T-helper 2 cell treated with Interferon-gamma antibody and Interleukin-4, amounts not matched to agents 100 ng/mL and 5 ng/mL, for 36 hours (primary cell): ENCODE results near the gene HEPACAM. TPM values are rescaled to one million over a fixed set of nuclear protein-coding genes. Genes with fewer than 3 reads are reported as not detected.

ENCODE experiments used
- intact Hi-C: fragments of 100-400 bp; cut with micrococcal nuclease; formaldehyde crosslinking; loops from one replicate; pipeline ENCODE4 v1.15.1; 2023
- total RNA-seq: library from RNA; stranded (reverse); gene quantifications from 2 replicates; pipeline ENCODE4 v1.2.3, GENCODE V29; 2022

HEPACAM gene
- total RNA-seq, 1 donor from 2014 or later: not detected

DNA sequence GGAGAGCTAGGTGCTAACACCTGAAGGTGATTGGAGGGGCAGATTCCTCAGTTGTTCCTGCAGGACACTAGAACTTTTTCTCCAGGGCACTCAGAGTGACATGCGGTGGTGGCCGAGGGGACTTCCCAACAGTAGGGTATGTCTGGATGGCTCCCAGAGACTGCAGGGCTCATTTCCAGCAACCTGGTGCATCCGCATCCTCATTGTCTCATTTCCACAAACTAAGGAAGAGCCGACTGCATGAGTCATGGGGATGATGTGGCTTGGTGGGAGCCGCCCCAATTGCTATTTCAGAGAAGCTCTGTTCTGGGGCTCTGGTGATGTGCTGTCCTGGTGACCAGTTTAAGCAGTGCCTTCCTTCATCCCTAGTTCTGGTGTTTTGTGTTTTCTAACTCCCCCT is 35.4 kb downstream of the HEPACAM start:
- intact Hi-C loops: no loop called here

DNA sequence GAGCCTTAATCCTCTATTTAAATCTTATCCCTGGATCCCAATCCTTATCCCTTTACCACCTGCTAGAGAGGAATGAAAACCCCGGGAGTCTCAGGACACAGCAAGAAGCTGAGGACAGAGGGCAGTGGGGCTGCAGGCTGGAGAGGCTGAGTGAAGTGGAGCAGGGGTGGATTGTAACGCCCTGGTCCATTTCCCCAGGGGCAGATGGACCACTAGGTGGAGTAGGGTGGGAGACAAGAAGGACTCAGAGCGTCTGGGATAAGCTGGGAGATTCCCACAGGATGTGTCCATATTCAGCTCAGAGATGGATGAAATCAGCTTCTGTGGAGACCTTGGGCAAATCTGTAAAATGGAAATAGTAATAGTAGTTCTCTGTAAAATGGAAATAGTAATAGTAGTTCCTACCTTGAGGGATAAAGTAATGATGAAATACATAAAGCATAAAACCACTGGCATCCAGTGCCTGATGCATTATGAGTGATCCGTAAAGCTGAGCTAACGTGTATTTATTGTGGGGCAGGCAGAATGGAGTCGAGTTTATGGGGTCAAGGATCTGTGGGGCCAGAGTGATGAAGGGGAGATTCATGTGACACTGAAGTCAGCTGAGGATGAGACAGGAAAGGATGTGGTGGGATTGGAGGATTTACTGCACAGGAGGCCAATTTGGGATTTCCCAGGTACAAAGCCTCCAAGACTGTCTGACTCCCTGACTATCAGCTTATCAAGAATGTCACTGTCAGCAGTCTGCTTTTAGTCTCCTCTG is 36.3 kb downstream of the HEPACAM start:
- intact Hi-C loops: no loop called here

DNA sequence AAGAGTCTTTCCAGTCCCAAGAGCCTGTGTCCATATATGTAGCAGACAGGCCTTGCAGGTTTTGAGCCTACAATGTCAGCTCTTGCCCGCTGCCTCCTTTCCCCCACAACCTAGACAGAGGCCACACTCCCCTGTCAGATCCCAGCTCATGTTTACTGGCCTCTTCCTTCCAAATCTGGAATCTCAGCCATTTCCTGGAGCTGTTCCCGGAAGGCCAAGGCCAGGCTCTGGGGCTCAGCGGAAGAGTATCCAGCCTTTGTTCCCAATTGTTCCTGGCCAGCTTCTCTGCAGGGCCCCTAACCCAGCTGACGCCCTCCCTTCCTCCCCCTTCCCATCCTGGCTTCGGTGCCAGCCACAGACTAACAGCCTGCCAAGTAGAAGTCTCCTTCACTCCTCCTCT is 37.1 kb downstream of the HEPACAM start:
- intact Hi-C loops: no loop called here

DNA sequence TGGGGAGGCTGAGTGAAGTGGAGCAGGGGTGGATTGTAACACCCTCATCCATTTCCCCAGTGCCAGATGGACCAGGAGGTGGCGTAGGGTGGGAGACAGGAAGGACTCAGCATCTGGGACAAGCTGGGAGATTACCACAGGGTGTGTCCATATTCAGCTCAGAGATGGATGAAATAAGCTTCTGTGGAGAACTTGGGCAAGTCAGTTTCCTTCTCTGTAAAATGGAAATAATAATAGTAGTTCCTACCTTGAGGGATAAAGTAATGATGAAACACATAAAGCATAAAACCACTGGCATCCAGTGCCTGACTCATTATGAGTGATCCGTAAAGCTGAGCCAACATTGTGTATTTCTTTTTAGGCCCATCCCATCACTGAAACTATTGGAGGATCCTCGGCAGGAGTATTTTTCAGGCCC is 37.6 kb downstream of the HEPACAM start:
- intact Hi-C loops: no loop called here

DNA sequence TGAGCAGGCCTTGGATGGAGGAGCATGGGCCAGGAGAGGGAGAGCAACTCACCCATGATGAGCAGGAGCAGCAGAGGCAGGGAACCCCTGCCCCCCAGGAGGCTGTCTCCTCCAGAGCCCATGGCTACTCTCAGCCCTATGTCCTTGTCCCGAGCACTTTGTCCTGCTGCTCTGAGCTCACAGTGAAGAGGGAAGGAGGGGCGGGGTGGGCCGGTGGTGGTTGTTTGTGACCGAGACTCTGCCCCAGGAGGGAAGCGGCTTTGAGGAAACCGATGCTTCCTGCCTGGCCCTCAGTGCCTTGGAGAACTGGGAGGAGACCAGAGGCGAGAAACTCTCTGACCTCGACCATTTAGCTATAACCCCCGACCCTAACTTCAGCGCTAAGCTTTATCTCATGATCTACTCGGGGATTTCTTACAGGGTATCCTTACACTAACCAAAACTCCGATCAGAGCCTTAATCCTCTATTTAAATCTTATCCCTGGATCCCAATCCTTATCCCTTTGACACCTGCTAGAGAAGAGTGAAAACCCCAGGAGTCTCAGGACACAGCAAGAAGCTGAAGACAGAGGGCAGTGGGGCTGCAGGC is 38.1 kb downstream of the HEPACAM start, which contains the start of gene ROBO4:
ROBO4 (minus strand) TSS at position 192 of the 589 bp plus-strand sequence; CDS start at position 122, 70 bp downstream.
- intact Hi-C loops: no loop called here

DNA sequence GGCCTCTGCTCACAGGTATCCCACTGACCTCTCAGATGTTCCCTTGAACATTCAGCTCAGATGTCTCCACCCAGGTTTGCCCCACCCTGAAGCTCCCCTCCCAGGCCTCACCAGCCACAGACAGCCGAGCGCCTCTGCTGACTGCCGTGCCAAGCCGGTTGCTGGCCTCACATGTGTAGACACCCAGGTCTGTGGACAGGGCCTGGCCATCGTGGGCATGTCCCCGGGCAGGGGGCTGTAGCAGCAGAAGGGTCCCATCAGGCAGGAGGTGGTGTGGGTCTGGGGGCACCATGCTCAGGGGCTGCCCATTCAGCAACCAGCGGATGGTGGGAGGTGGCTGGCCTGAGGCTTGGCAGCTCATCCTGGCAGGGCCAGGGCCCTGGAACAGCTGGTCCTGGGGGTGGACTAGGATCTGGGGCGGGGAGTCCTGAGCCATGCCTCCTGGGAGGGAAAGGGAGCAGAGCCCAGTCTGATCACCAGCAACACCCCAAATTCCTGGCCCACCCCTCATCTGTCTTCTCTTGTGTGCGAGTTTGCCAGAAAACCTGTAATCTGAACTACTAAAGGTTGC is 38.9 kb downstream of the HEPACAM start:
- intact Hi-C loops: no loop called here

DNA sequence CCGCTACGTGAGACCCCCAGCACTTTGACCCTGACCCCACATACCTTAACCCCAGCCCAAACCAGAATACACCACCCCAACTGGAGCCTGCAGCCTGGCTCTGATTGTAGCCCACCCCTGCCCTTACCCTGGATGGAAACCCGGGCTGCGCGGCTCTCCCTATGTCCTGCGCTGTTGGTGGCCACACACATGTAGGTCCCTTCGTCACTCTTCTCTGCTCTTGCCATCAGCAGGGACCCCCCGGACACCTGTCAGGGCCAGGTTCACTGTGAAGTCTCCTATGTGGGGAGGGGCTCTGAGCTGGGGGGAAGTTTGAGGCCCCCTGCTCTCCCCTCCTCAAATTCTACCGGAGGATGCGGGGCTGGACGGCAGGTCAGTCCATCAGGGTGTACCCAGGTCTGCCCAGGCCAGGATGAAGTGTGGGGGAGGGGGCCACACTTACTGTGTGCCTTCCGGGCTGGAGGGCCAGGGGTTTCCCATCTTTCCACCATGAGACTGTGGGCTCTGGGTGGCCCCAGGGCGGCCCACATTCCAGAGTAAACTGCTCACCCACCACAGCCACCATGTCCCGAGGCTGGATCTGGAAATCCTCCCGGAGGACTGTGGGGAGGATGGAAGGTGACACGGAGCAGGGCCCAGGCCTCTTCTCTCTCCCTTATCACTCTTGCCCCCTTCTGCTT is 39.6 kb downstream of the HEPACAM start:
- intact Hi-C loops: no loop called here

DNA sequence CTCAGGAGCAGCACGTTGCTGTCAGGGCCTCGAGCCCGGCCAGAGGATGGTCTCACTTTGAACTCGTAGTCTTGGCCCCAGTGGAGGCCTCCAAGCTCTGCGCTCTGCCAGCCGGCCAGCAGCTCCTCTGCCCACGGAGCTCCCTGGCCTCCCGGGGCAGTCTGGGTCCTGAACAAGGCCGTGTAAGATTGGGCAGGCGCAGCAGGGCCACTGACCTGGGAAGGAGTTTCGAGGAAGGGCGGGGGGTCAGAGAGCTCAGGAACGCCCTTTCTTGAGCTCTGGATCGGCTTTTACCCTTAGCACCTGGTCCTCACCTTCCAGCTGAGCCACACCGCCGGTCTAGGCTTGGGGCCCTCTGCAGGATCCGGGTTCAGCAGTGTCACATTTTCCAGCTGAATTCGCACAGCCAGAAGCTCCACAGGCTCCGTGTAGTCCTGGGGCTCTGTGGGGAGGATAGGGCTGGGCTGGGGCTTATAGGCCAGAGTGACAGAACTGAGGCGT is 40.3 kb downstream of the HEPACAM start:
- intact Hi-C loops: no loop called here

DNA sequence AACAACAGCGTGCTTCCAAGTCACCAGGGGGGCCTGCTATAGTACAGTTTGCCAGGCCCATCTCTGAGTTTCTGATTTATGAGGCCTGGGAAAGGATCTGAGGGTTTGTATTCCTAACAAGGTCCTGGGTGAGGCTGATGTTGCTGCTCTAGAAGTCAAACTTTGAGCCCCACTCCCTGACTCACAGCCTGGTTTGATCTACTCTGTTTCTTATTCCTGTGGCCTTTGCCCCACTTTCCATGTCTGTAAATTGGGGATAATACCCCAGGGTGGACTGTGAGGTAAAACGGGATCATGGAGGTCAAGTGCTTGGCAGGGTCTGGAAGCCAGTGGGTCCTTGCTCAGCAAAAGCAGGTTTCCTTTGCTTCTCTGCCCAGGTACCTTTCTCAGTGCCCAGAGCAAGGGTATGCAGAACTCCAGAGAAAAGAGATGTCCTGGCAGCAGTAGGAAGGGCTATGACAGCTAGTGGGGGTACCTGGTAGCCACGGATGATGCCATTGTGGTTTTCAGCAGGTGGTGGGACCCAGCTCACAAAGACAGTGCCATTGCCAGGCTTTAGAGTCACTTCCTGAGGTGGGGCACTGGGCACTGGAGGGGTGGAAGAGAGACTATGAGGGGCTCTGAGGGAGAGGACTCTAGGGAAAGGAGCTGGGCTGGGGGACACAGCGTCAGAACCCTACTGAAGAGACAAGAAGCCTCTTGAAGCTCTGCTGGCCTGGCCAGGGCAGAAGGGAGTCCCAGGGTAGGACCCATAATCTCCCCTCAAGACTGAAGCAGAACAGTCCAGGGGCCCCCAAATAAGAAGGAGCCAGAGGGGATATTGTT is 41.0 kb downstream of the HEPACAM start:
- intact Hi-C loops: no loop called here

DNA sequence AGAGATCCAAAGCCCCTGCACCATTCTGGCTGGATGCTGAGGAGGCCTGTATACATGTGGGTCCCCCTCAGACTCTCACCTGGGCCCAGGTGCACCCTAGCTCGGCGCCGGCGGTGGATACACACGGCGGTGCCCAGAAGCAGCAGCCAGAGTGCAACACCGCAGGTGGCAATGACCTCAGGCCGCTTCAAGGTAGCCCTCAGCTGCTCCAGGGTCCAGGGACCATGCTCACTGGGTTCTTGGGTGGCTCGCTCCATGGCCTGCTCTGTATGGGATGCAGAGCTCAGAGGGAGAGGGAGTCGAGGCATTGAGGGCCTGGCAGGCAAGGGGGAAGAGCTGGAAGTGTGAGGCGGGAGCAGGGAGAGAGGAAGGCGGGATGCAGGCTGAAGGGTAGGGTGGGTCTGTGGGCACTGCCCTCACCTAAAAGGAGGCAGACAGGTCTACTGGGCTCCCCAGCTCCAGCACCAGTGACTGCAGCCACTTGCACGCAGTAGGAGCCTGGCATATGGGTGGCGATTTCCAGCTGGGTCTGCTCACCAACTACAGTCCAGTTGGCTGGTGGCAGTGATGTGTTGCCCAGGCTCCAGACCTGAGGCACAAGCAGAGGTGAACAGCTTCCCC is 42.0 kb downstream of the HEPACAM start:
- intact Hi-C loops: no loop called here

DNA sequence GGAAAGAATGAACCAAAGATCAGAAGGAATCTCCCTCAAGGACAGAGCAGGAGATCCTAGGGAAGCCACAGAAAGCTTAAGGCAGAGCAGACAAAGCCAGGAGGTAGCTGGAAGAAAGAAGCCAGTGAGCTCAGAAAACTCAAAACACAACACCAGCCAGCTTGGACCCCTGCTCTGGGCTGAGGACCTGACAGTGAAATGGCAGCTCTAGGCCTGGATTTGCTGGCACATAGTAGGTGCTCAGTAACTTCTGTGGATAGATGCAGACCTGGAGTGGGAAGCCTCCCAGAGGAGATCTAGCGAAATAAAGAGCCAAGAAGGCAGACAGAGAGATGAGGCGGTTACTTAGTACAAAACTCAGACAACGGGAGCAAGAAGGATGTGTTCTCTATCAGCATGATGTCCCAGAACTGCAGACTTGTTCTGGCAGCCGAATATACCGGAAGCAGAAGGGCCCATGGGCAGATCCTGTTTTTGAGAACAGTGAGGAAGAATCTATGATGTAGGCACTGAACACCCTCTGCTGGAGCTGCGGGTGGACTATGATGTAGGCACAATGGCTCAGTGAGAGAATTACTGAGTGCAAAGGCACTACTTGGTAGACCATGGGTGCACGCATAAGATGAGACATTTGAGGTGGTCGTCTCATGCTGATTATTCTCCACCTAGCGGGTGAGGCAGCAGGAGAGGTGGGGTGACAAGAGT is 42.9 kb downstream of the HEPACAM start:
- intact Hi-C loops: no loop called here

DNA sequence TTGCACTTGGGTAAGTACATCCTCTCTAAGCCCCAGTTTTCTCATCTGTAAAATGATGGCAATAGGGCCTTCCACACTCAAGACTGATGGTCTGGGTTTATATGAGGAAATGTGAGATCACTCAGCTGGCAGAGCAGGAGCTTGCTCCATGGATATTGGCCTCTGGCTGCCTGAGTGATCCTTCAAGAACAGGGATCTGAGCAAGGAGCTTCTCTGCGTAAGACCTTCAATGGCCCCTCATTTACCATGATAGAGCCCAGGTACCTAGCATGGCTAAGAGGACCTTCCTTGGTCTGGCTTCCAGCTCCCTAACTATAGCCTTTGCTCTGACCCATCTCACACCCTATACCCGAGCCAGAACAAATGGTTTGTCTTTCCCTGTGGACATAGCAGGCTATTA is 43.7 kb downstream of the HEPACAM start:
- intact Hi-C loops: no loop called here

DNA sequence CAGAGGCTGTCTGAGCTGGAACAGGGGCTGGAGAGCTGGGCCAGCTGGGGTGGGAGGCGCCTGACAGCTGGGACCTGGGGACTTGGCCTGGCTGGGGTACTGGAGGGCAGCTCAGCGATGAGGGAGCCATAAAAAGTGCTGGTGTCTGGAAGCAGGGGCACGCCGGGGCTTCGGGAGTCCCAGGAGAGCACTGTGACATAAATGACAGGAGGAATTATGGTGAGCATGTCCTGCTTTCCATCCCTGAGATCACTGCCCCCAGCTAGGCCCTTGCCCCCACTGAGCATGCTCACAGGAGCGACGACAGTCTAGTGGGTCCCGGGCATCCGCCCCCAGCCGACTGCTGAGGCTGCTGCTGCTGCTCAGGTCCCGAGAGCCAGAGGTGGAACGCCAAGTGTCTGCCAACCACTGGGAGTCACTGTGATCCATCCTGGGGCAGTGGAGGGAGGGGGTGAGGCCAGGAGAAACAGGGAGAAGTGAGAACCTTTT is 44.4 kb downstream of the HEPACAM start:
- intact Hi-C loops: no loop called here

DNA sequence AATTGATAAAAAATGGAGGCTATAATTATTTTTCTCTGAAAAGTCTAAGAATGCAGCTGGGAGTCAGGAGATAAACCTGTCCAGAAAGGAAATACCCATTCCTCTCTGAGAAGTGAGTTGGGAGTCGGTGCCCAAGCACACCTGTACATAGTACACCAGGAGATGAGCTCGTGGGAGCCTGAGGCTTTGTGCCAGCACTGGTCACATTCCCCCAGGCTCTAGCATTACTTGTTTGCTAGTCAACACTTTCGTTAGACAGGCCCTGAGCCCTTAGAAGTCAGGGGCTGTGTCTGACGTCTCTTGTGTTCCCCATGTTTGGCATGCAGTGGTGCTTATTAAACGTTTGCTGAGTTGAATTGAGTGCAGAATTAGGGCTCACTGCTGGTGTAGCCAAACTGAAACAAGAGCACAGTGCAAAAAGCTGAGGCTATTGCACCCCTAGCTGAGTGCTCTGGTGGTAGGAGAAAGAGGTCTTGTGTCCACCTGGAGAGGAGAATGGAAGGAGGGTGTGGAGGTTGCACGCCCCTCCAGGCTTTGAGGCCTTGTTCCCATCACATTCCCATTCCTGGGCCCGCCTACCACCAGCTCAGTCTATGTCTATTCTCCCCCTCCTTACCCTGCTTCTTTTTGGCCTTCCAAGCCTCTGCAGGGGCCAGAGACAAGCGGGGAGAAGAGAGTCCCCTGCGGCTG is 45.0 kb downstream of the HEPACAM start:
- intact Hi-C loops: no loop called here

DNA sequence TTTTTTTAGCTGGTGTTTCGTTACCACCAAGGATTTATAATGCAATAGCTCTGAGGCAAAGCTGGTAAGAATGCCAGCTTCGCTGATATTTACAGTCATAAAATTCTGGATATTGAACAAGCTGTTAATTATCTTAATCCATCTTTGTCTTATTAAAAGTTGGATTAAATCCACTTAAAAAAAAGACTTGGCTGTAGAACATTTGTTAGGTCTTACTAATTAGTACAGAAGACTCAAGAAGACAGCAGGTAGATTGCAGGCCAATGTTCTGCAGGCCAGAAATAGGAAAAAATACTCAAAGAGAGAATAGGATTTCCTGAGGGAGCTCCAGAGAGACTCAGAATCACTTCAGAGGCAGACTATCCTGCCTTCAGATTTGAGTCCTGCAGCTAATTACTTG is 45.7 kb downstream of the HEPACAM start:
- intact Hi-C loops: no loop called here

DNA sequence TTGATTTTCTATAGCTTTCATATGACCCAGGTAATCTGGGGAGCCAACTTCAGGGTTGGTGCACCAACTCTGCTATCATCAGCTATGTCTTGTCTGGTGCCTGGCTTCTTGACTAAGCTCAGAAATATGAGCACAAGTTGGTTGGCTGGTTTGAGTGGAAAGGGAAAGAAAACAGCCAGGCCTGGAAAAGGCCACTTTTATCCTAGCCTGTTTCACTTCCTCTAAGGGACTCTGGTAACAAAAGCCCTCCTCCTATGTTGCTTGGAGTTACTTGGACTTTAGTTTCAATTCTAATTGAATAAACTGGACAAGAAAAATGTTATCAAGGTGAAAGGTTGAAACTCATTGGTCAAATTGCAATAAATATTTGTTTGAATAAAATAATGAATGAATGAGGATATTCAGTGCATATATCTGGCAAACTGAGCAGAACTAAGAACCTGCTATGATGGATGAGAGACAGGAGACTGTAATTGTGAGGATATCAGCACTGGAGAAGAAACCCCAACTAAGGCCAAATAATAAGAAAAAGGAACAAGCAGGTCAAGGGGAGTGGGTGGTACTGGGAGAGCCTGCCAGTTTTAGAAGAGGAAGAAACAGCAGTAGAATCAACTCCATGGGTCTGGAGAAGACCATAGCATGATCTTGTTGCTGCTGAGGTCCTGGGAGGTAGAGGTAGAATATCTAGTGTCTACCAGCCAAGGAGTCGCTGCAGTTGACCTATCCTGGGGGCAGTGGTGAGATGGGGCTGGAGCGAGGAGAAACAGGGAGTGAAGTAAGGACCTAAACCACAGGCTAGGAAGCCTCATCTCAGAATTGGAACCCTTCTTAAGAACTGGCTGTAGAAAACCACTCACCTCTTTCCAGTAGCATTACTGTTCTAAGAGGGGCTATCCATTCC is 46.4 kb downstream of the HEPACAM start:
- intact Hi-C loops: no loop called here

DNA sequence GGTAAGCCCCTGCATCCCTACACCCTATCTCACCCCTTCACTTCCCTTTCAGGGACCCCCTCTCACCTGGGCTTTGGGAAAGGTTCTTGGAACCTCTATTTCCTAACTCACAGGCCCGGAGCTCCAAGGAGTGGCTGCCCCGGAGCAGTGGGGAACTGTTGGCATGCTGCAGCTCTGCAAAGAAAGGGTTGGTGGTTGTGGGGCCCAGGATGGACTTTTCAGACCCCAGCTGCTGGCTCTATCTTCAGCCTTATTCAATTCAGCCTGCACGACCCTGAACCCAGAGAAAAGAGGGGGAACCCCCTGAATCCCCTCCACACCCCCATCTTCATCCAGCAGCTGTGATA is 48.2 kb downstream of the HEPACAM start:
- intact Hi-C loops: no loop called here

DNA sequence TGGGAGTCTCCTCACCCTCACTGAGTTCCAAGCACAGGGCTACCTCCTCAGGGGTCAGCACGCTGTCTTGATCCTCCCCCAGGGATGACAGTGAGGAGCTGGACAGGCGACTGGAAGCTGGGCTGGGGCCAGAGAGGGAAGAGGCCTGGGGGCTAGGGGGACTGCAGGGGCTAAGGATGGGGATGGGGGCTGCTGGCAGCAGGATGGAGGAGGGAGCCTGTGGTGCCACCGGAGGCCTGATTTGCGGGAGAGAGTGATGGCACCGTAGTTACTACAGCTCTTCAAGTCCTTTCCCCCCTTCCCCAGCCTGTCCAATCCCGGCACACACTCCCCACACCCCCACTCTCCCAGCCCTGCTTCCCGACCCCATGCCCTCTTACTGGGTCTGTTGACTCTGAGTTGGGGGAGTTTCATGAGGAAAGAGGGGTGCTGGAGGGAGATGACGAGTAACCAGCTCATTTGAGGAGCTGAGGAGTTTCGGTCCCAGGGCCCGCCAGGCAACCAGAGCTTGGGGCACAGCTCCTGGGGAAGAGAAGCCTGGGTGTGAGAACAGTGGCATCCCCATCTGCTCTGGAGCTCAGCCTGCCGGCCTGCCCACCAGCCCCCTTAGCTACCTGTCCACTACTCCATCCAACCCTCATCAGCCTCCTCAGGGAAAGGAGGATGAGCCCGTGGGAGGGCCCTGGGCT is 48.7 kb downstream of the HEPACAM start:
- intact Hi-C loops: no loop called here
